ENCODE measurements around the gene TSPO2.

TSPO2 gene

DNA sequence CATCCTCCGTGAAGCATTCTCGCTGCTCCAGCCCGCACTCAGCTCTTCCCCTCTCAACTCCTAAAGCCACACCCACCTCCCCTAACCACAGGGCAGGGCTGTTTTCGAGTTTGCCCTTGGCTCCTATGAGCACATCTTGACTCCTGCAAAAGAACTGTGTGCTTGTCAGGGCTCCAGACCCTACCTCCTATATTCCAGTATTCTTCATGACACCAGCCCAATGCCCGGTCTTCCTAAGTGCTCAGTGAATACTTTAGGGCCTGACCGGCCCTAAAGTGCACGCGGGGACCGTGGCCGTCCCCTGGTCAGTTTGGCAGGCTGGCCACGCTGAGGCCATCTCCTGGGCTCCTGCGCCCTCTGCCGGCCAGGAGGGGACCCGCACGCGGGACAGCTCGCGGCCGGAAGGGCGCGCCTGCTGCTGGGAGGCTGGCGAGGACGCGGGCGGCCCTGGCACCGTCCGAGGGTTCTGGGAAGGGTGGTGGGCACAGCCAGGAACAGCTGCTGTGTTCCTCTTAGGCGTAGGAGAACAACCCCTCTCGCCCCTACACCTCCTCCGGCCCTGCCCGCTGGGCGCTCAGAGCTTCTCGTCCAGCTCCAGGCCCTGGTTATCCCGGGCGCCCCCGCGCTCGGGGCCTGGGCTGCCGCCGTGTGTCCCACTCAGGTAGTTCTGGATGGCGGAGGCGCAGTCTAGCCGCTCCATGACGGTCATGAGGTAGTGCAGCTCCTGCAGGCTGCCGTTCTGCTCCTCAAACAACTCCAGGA is 14.3 kb upstream of the TSPO2 start:
- peak; percentile 75 for DNase-seq

DNA sequence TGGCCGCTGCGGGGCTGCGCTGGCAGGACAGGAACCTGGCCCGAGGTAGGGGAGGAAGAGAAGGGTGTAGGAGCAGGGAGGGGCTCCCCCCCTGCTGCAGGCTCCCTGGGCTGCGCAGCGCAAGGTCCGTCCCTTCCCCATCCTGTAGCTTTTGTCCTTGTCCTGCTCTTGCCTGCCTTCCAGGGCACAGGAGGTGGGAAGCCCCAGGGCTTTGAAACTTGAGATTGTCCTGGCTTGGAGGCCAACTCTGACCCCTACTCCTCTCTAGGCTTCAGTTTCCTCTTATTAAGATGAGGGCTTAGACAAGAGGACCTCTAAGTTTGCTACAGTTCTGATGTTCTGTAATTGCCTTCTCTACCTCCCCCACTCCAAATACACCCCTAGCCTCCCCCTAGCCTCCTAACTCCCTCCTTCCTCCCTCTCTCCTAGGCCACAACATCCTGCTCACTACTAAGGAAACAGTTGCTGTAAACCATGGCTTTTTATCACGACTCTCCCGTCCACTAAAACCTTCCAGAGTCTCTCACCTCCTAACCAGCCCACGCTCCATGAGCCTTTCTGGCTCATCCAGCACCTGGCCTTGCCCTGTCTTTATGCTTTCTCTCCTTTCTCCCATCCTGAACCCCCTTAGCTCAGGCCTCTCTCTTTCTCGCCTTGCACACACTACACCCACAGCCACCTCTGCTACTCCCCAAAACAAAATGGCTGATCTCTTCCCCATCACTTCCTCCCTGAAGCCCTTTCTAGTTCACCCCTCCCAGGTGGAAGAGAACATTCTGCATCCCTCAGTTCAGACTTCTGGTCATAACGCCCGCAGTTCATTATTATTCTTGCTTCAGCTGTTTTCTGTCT is 13.5 kb upstream of the TSPO2 start:
- no peak for DNase-seq

DNA sequence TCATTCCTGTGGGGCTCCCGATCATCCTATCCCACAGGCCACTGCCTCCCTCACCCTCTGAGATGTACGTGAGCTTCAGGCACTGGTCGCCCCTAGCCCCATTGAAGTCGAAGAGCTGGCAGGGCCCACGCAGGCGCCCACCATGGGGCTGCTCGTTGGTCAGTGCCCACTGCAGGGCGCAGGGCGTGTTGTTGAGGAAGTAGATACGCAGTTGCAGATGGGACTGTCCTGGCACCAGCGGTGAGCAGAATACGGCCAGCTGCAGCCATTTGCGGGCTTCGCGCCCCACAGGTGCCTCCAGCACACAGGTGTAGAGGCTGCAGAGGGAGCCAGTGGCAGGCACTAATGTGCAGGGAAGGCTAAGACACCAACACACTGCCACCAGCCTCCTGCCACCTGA is 9.4 kb upstream of the TSPO2 start:
- DNase-seq: no peak

DNA sequence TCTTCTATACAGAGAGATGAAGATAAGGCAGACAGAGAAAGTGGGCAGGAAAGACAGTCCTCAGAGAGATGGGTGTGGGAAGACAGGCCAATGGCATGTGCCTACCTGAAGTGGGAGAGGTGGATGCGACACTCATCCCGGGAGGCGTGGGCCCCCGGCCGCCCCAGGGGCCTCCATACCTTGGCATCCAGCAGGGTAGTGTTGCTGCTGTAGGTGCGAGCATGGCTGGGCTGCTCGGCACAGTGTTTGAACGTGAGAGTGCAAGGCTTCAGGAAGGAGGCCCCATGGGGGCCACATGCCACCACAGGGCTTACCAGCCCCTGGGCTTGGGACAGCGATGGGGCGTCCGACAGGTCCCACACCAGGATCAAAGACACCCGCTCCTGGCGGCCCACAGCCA is 8.5 kb upstream of the TSPO2 start:
- no peak for DNase-seq

DNA sequence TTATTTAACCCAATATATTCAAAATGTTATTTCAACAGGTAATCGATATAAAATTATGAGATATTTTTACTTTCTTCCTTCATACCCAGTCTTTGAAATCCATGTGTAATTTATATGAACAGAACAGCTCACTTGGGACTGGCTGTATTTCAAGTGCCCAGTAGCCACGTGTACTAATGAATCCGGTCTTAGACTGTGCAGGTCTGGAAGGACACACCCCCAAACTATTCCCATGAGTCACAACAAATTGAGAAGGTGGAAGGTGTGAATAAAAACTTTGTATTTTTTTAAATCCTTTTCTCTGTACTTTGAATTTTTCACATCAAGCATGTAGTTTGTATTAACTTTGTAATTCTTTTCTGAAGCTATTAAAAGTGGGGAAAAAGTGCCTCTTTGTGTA is 6.1 kb upstream of the TSPO2 start:
- no peak for DNase-seq

DNA sequence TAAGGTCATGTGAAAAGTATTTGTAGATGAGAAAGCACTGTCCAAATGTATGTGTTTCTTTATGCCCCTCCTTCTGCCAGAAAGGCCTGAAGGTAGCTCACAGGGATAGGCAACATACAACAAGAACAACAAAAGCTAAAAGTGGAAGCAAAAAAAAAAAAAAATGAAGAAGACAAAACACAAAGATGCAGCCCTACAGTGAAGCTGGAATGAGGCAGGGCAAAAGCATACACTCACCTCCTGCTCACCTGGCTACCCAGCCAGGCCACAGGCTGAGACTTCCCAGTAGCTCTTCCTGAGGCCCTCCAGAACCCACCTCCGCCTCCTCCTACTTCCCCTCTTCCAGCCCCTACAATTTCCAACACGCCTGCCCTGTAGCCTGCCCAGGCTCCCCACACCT is 5.7 kb upstream of the TSPO2 start:
- DNase-seq: no peak

DNA sequence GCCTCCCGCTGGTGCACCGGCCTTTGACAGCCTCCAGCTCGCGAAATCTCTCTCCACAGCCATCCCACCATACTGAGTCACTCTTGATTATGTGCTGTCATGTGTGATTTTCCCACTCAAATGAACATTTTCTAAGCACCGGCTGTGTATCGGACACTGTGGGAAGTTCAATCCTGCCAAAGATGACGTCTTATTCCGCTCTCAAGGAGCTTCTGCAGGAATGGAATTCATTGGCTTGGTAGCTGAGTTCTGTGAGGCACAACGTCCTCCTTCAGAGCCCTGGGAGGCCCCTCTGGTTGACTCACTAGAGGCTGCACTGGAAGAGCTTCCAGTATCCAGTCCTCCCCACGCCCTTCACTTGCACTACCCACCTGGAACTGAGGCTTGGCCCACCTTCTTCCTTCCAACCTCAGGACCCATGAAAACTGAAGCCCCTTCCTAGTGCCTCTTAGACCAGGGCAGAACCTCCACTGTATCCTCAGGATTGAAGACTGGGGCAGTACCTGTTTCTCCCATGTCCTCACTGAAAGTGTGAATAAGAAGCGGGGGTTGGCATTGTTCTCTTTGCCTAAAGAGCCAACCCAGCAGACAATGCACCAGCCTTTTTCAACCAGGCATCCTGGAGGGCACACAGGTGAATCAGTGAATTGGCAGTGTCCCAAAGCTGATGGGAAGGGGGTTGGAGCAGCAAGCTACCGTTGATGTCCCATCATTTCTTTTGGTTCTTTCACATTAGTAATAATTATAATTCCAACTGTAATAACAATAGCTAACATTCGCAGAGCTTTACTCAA is 5.0 kb upstream of the TSPO2 start:
- no peak for DNase-seq

DNA sequence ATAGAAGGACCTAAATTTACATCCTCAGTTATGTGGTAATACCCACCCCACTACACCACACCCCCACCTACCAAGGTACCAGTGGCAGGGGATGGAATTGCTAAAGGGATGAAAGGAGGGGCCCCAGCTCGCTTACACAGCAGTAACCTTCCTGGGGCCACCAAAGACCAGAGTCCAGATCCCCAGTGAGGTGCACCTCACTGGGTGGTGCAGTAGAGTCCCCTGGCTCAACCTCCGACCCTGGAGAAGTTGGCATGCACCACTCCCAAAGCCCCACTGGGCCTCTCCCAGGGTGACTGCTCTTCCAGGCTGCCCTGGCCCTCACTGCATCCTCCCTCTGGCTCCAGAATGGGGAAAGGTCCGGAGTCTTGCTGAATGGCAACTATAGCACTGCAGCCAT is 4.1 kb upstream of the TSPO2 start:
- no peak for DNase-seq

DNA sequence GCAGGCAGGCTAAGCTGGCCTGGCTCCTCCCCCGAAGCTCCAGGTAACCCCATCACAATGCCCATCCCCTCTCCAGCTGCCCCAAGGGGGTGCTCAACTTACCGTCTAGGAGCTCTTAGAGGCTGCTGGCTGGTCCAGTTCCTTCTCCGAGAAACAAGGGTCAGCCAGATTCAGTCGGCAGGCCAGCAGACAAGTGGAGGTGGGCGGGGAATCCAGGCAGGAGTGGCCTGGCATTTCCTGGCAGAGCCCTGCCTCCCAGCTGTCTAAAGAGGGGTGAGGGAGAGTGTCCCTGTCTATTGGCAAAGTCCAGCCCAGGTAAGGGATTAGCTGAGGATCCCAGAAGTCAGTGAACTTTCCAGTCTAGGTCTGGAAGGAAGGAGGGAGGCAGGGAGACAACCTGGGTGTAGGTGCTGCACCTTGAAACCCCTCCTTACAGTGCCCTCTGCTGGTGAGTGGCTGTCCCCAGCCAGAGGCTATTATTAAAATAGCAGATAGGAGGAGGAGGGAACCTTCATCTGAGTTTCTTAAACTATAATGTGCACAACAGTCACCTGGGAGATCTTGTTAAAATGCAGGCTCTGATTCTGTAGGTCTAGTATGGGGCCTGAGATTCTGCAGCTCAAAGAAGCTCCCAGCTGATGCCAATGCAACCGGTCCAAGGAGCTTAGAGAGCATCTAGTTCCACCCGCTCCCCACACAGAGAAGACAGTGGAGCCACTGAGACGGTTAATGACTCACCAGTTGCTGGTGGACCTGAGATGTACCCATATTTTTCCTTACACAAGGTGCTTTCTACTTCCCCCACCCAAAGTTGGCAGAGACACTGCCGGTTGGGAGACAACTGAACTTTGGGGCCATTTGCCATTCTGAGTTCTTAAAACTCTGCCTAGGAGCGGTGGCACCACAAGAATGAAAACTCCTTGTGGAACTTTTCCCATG is 2.9 kb upstream of the TSPO2 start, which contains the start of gene UNC5CL:
UNC5CL (minus strand) TSS at position 162 of the 939 bp plus-strand sequence. CDS start 4,147 bp downstream, outside the sequence.
- DNase-seq: peak; percentile 54

DNA sequence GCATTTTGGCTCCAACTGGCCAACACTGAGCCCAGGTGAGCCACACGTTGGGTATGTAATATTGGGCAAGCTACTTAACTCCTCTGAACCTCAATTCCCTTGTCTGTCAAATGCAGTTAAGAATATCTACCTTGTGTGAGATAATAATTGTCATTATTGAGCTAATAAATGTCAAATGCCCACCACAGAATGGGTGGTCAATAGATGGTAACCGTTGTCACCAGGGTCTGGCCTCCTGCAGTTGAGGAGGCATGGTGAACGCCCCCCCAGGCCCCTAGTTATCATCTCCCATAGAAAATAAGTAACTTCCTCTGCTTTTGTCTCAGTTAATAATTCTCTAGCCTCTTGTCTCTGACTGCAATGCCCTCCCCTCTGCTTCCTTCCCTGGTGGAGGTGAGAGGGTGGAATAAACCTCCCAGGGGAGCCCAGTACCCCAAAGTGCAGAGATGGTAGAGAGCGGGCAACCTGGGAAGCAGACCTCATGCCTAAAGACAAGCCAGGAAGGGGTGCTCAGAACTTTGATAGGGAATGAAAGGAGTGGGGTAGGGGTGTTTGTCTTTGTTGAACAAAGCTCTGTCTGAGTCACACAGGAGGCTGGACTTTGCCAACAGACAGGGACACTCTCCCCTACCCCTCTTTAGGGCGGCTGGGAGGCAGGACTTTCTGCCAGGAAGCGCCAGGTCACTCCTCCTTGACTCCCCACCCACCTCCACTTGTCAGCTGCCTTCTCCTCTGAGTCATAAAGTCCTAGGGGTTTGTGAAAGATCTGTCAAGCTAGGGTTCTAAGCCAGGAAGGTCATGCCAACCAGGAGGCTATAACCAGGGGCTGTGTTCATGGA is 1.9 kb upstream of the TSPO2 start:
- DNase-seq: no peak

DNA sequence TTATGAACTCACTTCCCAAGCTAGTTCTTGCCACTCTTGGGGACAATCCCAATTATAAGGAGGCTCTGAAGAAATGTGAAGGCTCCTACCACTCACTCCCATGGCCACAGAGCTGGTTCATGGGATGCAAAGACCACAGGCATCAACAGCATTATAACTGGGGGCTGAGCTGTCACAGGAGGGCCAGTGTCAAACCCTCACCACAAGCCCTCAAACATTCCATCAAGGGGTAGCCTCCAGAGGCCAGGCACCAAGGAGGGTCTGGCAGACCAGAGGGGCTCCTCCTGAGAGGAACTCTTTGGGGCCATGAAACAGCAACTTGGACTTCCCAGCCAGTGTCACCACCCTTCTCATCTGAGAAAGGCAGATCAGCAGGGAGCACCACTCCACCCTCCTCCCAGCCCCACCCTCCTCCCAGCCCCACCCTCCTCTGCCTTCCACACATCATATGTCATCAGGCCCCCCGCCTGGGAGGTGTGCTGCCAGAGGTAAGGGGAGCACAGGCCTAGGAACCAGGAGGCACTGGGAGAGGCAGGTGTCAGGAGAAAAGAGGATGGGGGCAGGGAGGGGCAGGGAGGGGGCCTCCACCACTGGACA is 1.2 kb upstream of the TSPO2 start:
- no peak for DNase-seq

DNA sequence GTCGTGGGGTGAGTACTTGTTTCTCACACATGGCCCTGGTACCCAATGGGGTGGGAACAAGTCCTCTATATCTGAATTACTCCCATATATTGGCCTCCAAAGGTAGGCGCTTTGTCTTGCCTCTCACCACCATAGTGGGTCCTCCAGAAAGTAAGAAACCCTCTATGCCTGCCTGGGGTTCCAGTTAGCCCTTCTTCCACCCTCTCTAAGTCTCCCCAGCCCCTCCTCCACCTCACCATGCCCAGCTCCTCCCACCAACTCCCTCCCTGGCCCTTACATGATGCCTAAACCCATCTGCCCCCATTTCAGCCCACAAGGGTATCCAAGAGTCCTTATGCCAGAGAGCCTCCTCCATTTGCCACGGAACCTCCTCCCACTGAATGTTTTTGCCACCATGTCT is 884 bp downstream of the TSPO2 start:
- no peak for DNase-seq

DNA sequence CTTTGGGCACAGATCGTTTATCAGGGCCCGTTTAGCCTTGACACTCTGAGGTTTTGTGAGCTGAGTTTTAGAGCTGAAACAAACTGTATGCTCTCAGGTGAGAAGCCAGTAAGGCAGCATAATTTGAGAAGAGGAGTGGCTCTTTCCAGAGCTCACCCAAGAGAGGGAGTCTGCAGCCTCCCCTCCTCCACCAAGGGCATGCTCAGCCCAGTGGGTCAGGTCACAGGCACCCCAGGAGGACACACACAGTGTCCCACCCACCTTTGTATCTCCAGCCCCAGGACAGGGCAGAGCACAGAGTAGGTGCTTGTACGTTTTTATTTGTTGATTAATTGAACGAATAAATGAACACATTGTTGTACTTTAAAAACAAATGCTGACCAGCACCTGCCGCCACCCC is 3.4 kb downstream of the TSPO2 start:
- no peak for DNase-seq

DNA sequence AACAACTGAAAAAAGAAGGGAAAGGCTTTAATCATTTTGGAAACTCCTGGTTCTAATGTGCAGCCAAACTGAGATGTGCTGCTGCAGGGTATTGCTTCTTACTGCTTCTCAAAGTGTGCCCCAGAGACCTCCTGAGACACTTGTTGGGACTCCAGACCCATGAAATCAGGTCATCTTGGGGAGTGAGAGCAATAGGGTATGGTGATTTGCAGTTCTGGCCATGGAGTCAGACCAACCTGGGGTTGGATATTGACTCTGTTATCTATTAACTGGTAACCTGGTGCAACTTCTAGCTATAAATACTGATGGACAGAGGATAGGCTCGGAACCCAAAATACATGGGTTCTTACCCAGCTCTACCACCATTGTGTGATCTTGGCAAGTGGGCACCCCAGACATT is 3.8 kb downstream of the TSPO2 start:
- DNase-seq: no peak

DNA sequence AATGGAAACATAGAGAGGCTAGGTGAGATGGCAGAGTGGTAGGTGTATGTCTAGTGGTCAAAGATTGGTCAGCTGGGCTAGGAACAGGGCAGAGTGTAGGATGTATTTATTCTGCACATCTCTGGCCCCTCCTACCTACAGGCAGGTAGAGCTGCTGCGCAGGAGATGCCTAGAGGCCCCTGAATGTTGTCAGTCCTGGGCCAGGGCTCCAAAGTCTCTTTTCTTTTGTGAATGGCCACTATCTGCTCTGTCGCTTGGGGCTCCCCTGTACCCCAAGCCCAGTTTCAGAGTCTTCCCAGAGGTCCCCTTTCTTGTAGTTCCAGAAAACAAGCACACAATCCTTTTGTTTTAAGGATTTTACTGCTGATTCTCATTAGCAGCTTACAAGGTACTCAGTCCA is 5.0 kb downstream of the TSPO2 start:
- DNase-seq: no peak

DNA sequence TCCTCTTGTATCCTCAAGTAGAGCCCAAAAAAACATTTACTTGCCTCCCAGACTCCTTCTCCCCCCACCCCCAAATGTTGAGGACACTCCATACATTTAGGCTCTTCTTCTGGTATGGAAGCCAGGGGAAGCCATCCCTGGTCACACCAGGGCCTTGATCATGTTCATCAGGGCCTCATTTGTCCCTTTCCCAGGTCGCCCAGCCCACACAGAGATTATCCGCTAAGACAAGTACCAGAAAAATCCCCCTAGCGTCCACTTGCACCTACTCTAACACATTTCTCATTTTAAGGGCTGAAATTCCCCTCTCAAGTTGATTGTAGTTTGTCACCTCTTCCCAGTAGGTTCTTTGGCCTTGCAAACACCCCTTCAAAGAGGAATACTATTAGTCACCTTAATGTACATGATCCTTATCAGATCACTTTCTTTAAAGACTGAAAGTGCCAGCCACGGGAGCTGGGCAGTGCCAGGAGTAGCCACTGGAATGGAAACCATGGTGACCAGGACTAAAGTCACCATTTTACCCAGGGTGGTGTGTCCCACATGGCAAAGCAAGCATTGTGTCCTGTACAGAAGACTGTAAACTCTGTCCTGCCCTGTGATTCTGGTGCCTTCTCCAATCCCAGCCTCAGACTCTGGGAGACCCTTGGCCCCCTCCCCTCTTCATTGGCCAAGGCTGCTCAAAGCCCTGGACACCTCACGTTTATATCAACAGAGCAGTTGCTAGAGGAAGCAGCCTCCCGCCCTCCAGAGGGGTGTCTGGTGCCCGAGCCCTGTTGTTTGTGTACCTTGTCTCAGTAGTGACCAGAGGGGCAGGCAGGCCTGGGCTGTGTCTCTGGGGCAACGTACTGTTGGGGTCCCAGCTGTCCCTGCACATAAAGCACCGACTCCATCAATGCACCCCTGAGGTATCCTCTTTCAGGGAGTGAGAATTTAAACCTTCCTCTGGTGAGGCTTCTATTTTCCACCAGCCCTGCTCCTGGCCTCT is 5.8 kb downstream of the TSPO2 start:
- no peak for DNase-seq

DNA sequence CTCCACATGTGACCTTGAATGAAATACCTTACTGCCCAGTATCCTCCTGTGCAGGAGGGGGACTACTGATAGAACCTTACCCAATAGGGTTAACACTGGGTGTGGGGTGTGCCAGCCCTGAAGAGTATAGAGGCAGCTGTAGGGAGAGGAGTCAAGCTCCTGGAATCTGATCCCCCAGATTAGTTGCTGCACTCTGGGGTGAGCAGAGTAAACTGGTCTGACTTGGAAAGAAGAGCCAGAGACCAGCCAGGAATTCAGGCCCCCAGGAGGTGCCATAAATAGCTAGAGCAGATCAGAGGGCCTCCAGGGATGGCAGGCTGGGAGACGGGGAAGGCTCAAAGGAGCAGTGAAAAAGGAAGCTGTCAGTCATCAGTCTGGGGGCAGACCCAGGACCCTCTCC is 7.3 kb downstream of the TSPO2 start:
- DNase-seq: no peak

DNA sequence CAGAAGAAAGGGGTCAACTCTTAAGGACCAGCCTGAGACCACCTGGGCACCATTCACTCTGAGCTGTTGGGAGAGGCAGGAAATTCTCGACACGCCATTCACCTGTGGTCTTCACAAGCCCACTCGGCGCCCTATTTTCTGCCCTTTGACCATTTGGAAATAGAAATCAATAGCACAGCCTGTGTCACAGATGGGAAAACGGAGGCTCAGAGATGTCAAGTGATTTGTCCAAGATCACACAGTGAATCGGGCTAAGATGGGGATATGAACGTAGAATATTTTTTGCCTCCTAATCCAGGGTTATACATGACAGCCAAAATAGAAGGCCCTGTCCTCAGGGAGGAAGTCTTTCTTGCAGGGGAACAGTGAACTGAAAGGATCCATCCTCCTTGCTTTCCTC is 7.7 kb downstream of the TSPO2 start:
- DNase-seq: no peak

DNA sequence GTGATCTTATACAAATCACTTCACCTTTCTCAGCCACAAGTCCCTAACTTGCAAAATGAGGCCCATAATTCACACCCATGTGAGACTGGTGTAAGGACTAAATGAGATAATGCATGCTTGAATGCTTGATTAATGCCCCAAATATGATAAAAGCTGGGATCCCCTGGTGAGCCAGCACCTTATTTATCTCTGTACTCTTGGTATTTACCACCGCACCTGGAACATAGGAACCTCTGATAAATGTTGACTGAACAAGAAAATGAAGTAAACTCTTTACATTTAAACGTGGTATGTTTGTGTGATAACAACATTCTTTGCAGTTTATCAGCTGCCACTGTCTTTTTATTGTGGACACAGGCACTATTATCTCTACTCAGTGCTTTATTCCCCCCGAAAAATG is 8.3 kb downstream of the TSPO2 start:
- no peak for DNase-seq

DNA sequence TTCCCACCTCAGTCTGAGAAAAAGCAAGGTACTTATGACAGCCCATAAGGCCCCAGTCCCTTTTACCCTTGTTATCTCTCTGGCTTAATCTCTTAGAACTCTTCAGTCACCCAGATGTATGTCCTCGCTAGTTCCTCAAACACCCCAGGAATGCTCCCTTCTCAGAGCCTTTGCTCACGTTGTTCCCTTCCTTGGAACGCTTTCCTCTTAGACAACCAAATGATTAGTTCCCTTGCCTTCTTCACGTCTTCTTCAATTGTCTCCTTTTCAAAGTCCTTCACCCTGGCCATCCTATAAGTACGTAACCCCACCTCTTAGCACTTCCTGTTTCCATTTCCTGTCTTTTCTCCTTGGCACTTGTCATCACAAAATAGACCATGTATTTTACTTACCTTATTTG is 9.6 kb downstream of the TSPO2 start:
- no peak for DNase-seq

All from stimulated activated CD4-positive, alpha-beta T cell treated with anti-CD3 and anti-CD28 coated beads, Interleukin-4, amount 100 ng/mL, for 1 hour (primary cell).